GM12872 (cell line): ENCODE data around the gene MACROD2.

Experiments
- CTCF ChIP-seq: IDR thresholded peaks from 3 replicates; pipeline ENCODE4 v1.5.1; 2011; ENCODE audit warnings: low read depth, mild to moderate bottlenecking, low read length, moderate library complexity; ENCODE audit not compliant: insufficient read depth

Gene MACROD2

DNA sequence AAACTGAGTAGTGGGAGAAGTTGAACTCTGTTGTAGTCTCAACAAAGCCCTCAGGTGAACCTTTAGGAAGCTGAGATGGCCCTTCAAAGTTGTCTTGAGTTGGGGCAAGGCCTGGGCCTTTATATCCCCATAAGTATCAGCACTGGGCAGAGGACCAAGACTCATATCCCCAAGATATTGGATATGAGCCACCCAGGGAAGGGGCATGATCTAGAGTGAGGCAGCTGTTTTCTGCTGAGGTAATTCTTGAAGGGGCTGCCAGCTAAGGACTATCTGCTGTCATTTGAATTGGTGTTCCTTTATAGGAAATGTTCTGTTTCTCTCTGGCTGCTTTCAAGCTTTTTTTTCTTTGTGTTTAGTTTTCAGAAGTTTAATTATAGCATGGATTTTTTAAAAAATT is 482.8 kb downstream of the MACROD2 start:
- TF ChIP-seq CTCF, result no peak

- TF ChIP-seq CTCF, result no peak
Observed at GRCh38 chr20:14481863-14482262, 486.5 kb downstream of the MACROD2 start.

DNA sequence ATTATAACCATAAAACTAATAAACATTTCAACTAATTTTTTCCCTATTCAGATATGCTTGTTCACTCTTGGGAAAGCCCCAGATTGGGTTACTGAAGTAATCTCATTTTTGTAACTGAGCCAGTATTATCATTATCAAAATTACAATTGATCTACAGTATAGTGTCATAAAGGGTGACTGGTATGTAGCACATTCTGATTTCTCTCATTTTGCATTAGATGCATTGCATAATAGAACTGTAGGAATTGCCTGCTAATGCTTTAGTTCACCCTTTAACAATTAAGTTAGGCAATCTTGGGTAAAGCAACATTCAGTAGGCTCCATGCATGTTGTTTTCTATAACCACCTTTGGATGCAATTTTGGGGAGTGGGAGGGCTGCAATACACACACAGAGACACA is 492.9 kb downstream of the MACROD2 start:
- TF ChIP-seq CTCF, result no peak

- no peak for TF ChIP-seq CTCF
Observed at GRCh38 chr20:14488756-14489479, 493.6 kb downstream of the MACROD2 start.

DNA sequence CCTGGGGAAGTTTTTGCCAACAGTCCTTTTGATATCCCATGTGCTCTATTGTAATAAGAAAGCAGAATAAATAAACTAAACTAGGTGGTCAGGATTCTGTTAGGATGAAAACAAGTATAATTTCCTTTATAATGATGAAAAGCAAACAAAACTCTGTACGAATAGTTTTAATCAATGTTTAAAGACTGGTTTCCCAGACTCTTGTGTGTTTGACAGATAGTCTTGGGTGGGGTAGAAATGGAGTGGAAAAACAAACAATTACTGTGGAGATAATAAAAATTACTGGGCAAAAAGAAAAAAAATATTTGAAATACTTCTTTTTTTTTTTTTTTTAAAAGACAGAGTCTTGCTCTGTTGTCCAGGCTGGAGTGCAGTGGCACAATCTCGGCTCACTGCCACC is 494.2 kb downstream of the MACROD2 start:
- TF ChIP-seq CTCF, result no peak

DNA sequence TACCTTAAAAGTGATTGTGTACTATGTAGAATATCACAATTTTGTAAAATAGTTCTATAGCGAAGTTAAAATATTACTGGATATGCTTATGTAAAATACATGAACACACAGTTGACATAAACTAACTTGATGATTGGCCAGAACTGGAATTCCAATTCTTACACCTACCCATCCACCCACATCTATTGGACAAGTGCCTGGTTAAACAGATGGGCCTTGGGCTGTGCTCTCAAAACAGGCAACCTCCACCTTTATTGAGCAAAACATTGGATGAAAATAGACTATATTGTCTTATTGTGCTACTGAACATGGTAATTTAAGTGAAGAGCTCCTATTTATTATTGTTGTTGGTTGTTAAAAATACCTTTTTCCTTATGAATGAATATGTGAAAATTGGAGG is 496.1 kb downstream of the MACROD2 start:
- no peak for TF ChIP-seq CTCF

- no peak for TF ChIP-seq CTCF
Observed at GRCh38 chr20:14493408-14493807, 498.1 kb downstream of the MACROD2 start.

DNA sequence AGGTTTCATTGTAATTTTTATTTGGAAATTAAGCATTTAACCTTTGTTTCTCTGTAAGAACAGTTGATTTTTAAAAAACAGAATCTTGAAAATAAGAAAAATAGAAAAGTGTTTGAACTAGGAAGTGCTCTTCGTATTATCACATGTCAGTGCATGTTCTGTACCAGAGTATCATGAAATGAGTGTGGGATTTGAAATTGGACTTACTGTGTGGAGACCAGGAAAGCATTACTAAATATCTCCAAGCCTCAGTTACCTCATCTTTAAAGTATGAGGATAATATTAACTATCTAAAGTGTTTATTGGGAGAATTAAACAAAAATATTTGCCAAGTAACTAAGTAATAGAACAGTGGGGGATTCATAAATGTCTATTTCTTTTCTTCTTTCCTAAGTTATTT is 499.0 kb downstream of the MACROD2 start:
- no peak for TF ChIP-seq CTCF
